MM.1S (cell line): ENCODE results near the gene FAHD2A.

Experiments
- EZH2 ChIP-seq: fragments of 300-600 bp; sonication (generic); optimal IDR thresholded peaks from 2 replicates; pipeline ENCODE3; 2017; ENCODE audit warnings: low read depth, mild to moderate bottlenecking, antibody characterized with exemption, low read length, mixed read lengths
- EZH2phosphoT487 ChIP-seq: fragments of 300-600 bp; sonication (generic); IDR thresholded peaks from 2 replicates; pipeline ENCODE4 v1.6.1; 2018; ENCODE audit warnings: antibody characterized with exemption, low read length
- TF ChIP-seq, protein P1 (sequence below): fragments of 300-600 bp; sonication (generic); IDR thresholded peaks from 2 replicates; pipeline ENCODE4 v1.5.1; 2016; ENCODE audit warnings: antibody characterized with exemption, low read length, mixed read lengths

GRCh38 chr2:95381212-95382191 is 21.0 kb upstream of the FAHD2A start:
- TF ChIP-seq, protein P1, sequence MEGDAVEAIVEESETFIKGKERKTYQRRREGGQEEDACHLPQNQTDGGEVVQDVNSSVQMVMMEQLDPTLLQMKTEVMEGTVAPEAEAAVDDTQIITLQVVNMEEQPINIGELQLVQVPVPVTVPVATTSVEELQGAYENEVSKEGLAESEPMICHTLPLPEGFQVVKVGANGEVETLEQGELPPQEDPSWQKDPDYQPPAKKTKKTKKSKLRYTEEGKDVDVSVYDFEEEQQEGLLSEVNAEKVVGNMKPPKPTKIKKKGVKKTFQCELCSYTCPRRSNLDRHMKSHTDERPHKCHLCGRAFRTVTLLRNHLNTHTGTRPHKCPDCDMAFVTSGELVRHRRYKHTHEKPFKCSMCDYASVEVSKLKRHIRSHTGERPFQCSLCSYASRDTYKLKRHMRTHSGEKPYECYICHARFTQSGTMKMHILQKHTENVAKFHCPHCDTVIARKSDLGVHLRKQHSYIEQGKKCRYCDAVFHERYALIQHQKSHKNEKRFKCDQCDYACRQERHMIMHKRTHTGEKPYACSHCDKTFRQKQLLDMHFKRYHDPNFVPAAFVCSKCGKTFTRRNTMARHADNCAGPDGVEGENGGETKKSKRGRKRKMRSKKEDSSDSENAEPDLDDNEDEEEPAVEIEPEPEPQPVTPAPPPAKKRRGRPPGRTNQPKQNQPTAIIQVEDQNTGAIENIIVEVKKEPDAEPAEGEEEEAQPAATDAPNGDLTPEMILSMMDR: no peak
- TF ChIP-seq EZH2: no peak
- no peak for TF ChIP-seq EZH2phosphoT487
